ENCODE data around the gene ANO1.

The ANO1 gene

DNA sequence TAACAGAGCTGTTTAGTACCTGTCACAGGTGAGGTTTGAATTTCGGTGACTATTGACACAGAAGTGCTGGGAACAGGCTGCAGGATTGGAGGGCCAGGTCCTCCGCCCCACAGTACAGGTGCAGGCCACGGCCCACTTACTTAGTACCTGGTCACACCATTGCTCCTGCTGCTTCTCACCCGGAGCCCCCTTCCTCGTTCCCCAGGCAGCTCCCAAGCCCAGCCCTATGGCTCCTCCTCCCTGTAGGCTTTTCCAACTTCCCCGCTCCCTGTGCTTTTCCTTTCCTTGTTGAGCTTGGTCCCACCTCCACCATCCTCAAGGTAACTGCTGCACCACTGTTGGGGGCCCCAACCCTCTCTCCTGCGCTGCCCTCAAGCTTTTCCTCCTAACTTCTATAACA lies 27.9 kb upstream of the ANO1 start:
- DNase-seq (ENCODE audit: low spot score), result no peak

GRCh38 chr11:70054004-70054403 lies 24.1 kb upstream of the ANO1 start:
- DNase-seq (ENCODE audit: low spot score), result no peak

GRCh38 chr11:70055444-70055843 lies 22.7 kb upstream of the ANO1 start:
- DNase-seq (ENCODE audit: low spot score), result no peak

GRCh38 chr11:70057080-70057479 lies 21.0 kb upstream of the ANO1 start:
- DNase-seq (ENCODE audit: low spot score), result no peak

GRCh38 chr11:70059971-70060370 lies 18.1 kb upstream of the ANO1 start:
- no peak for DNase-seq (ENCODE audit: low spot score)

DNA sequence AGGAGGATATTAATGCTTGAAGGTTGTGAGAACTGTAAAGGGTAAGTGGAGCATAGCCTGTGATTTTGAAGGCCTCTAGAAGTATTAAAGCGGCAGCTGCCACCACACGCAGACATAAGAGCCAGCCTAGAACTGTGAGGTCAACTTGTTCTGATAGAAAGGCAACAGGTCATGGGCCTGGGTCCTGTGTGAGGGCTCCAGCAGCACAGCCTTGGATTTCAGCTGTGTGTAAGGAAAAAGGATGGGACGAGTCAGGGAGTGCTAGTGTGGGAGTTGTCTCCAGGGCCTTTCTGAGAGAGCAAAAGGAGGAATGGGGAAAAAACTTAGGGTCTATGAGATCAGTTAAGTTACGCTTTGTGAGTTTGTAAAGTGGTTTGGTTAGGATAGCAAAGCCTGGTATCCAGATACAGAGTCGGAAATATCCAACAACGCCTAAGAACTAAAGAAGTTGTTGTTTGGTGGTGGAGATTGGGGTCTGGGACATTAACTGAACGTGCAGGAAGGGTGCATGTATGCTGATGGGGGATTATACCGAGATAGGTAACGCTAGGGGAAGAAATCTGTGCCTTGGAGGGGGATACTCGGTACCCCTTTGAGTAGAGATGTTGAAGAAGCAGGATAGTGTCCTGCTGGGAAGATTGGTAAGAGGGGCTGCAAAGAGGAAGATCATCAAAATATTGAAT lies 17.4 kb upstream of the ANO1 start:
- no peak for DNase-seq (ENCODE audit: low spot score)

DNA sequence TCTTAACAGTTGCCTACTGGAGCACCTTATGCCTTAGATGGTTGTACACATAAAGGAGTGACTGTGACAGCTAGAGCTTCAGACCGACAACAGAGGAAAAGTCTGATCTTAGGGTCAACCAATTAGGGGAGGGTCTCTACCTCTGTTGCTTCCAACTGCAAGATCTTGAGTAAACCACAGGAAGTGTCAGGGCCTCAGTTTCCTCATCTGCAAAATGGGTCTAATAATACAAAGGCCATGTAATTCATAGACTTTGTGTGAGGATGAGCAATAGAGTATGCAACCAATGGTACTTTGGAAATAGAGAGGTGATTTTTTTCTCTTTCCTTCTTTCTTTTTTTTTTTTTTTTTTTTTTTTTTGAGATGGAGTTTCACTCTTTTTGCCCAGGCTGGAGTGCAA lies 16.4 kb upstream of the ANO1 start:
- DNase-seq (ENCODE audit: low spot score), result no peak

DNA sequence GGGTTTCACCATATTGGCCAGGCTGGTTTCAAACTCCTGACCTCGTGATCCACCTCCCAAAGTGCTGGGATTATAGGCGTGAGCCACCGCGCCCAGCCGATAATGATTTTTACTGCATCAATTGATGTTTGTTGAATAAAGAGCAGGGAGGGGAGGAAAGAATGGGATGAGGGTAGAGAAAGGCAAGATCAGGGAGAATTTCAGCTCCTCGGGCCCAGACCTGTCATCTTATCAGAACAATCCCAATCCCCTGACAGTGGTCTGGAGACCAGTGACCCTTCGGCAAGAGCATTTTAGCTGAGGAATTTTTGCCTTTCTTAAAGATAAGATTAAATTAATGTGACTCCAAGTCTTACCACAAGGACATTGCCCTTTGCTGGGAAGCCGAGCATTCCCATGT lies 15.0 kb upstream of the ANO1 start:
- DNase-seq (ENCODE audit: low spot score), result no peak

- no peak for DNase-seq (ENCODE audit: low spot score)
Measured at GRCh38 chr11:70063555-70063954, 14.6 kb upstream of the ANO1 start.

DNA sequence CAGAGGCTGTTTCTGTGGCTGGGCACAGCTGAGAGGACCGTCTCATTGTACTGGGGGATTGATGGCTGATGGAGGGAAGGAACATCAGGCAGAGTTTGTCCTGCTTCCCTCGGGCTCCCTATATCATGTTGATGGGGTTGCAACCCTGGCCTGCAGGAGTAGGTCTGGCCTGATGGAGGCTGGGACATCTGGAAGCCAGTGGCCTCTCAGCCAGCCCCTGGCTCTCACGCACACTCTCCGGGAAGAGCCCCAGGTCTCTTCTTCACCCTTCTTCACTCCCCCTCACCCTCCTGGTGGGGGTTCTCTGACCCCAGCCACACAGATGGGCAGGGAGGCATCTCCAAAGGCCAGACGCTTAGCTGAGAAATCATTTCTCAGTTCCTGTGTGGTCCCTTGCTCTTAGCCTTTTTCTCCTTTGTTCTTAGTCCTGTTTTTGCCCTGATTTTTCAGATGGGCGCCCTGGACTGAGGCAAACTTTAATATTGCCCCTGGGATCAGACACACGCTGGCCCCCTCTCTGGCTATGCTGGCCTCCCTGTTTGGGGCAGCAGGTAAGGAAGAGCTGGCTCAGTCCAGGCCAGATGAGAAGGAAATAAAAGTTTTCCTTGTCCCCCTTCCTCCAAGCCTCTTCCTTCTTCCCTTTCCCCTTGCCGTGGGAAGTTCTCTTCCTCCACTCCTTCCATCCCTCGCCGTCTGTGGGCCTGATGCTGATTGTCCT lies 13.9 kb upstream of the ANO1 start:
- no peak for DNase-seq (ENCODE audit: low spot score)

DNA sequence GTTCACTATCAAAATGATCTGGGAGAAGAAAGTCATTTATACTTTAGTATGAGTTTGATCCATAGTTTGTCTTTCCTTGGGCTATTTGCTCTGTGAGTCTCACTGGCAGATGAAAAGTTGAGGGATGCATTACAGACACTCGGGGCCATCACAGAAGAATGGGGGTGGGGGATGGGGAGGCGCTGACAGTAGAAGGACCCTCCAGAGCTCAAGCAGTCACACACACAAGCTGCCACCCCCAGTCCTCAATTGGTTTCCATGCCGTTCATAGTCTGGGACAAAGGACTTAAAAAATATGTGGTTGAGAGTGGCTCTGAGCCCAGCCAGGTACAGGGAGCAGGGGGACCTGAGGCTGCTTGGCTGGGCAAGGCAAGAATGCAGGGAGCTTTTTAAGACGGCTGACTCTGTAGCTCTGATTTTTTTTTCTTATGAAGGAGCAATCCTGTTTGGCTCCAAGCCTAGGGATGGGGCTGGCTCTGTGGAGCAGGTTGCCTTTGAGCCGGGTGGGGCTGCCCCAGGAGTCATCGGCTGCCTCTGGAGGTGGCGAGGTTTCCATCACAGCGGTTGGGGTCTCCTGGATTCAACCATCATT lies 13.3 kb upstream of the ANO1 start:
- no peak for DNase-seq (ENCODE audit: low spot score)

DNA sequence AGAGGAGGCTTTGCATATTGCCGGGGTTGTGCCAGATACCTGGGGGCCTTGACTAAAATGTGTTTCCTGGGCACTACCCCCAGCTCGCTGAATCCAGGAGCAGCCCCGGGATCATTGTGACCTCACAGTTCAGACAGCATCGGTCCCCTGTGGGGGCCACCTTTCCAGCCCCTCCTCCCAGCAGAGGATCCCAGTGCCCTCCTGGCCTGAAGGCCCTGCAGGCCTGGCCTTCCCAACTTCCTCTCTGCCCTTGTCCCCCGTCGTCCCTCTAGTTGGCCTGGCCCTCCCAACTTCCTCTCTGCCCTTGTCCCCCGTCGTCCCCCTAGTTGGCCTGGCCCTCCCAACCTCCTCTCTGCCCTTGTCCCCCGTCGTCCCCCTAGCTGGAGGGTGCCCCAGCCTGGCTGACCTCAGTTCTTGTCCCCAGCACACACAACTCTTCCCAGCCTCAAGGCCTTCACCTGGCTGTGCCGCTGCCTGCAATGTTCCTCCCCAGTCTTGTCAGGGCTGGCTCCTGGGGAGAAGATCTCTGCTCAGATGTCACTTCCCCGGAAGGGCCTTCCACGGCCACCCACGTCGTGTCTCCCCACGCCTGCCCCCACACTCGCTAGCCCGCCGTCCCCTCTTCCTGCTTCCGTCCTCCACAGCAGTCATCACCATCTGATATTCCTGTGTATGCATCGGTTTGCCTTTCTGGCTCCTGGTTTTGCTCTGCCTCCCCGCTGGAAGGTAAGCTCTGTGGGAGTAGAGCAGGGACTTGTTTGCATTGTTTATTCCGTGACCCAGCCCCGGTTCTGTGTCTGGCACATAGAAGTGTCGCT lies 12.6 kb upstream of the ANO1 start:
- DNase-seq (ENCODE audit: low spot score), result no peak

DNA sequence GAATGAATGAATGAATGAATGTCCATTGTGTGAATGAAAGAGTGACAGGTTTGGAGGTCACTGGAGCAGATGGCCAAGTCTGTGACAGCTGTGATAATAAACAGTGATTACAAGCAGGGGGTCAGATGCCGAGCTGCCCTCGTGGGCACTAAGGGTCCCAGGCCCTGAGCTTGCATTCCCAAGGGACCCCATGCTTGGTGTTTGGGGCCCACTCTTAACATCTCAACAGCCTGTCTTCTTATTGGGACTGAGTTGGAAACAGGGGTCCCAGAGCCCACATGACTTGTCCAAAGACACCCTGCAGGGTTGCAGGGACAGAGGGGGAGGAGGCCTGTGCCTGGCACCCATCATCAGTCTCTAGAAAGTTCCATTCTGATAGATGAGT lies 12.0 kb upstream of the ANO1 start:
- DNase-seq (ENCODE audit: low spot score), result no peak

- no peak for DNase-seq (ENCODE audit: low spot score)
Measured at GRCh38 chr11:70066628-70067027, 11.5 kb upstream of the ANO1 start.

DNA sequence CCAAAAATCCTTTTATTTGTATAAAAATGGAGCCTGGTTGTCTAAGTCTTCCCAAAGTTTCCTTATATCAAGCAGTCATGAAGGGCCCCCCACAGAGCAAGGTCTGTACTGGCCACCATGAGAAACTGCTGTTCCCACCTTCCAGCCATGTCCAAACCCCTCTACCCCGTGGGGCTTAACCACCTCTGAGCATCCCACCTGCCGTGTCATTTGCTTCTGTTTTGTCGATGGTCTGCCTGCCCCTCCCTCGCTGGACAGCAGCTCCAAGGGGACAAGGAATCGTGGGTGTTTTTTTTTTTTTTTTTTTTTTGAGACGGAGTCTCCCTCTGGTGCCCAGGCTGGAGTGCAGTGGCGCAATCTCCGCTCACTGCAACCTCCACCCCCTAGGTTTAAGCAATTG lies 11.1 kb upstream of the ANO1 start:
- no peak for DNase-seq (ENCODE audit: low spot score)

DNA sequence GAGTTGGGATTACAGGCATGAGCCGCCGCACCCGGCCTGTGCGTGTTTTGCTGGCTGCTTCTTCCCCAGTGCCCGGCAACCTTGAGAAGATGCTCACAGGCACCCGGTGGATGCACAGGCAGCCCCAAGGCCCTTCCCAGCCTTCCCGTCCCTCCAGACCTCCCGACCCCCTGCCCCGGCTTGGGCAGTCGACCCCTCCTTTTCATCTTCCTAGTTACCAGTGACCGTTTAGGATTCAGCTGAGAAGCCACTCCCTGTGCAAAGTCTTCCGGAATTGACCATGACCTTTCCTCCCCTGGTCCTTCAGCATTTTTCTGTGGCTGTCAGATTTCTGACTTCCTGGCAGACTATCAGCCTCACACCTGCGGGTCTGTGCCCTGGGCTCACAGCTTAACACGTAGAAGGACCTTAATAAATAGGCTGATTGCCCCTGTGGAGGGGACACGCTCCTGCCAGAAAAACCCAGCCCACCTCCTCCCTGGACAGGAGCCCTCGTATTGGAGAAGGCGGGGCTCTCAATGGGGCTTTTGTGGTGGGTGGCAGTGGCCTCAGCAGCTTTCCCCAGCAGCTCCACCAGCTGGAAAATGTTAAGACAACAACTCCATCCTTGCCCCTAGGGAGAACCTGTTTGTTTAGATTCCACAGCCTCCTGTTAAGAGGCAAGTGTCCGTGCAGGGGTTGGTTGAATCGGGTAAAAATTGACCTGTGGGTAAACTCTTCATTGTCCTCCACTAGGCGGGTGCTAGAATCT lies 10.4 kb upstream of the ANO1 start:
- DNase-seq (ENCODE audit: low spot score), result no peak

GRCh38 chr11:70068345-70068744 lies 9.8 kb upstream of the ANO1 start:
- no peak for DNase-seq (ENCODE audit: low spot score)

GRCh38 chr11:70068950-70069349 lies 9.2 kb upstream of the ANO1 start:
- no peak for DNase-seq (ENCODE audit: low spot score)

DNA sequence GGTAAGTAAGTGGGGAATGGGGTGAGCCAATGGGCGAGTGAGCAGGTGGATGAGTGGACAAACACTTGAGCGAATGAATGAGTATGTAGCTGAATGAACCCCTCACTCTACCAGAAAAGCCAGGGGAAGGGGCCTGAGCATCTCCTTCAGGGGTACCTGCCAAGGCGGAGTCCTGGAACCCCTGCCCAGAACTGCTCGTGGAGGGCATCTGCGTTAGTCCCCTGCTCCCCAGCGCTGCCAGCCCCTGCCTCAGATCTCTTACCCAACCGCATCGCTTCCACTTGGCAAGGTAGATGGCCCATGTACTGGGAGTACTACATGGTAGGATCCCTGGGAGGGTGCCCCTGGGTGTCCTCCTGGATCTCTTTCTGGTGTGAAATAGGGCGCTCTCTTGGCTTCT lies 7.4 kb upstream of the ANO1 start:
- DNase-seq (ENCODE audit: low spot score), result no peak

GRCh38 chr11:70071996-70072395 lies 6.1 kb upstream of the ANO1 start:
- DNase-seq (ENCODE audit: low spot score), result no peak

DNA sequence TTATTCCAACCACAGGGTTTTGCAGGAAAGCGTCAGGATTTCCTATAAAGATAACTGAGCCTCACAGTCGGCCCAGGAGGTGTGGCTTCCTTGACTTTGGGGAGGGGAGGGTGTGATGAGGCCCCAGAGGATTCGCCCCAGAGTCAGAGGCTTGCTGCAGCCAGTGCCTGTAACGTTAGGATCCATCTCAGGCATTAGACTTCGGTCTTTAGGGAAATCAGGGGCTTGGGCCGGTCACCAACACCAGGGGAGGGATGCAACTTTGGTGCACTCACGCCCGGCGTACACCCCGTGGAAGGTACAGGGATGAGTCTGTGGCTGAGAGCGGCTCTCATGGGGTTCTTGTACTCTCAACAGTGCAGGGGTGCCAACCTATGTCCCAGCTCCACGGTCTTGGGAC lies 5.7 kb upstream of the ANO1 start:
- DNase-seq (ENCODE audit: low spot score), result no peak
